ENCODE data around the gene CACNA1E. TPM values are rescaled to one million over a fixed set of nuclear protein-coding genes. Genes with fewer than 3 reads are reported as not detected.

CACNA1E gene
- total RNA-seq, 1 donor from 2014 or later: 0.52 TPM

DNA sequence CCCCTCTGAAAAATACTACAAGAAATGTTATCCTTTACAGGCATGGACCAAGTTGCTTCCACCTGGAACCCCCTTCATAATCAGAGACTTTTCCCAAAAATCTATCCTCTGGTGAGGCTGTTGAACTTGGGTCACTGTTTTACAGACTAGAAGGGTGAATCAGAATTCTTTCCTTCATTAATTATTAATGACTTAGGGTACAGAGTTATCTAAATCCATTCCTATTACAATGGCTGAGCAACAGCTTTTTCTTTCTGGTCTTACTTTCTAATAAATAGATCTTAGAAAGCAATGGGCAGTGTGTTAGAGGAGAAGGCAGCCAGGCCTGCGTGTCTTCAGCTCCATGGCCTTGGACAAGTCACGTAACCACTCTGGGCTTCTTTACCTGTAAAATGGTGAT lies 294.0 kb downstream of the CACNA1E start:
- no peak overlapping the region for H3K9ac ChIP-seq (ENCODE audit: low read depth in 1 of 3, low read length in 3 of 3)
- no peak overlapping the region for H3K27ac ChIP-seq (ENCODE audit: low read depth, low read length)
- H3K36me3 ChIP-seq (ENCODE audit: control insufficient read depth in 3 of 3, insufficient read depth in 3 of 3, low read length in 3 of 3): no peaks in the 10 kb centered on the region
- no peak overlapping the region for H3K4me3 ChIP-seq (ENCODE audit: low read length in 3 of 3)
- H3K9me3 ChIP-seq (ENCODE audit: control insufficient read depth in 3 of 3, low read length in 3 of 3): no peaks in the 10 kb centered on the region
- peaks cover 0 to 7% (median 6%) of the 10 kb centered on the region in 3 donors for H3K27me3 ChIP-seq (ENCODE audit: control insufficient read depth in 3 of 3, insufficient read depth in 3 of 3, low read length in 3 of 3)
- H3K4me1 ChIP-seq (ENCODE audit: control insufficient read depth in 3 of 3, insufficient read depth in 3 of 3, low read length in 3 of 3): no peaks in the 10 kb centered on the region

DNA sequence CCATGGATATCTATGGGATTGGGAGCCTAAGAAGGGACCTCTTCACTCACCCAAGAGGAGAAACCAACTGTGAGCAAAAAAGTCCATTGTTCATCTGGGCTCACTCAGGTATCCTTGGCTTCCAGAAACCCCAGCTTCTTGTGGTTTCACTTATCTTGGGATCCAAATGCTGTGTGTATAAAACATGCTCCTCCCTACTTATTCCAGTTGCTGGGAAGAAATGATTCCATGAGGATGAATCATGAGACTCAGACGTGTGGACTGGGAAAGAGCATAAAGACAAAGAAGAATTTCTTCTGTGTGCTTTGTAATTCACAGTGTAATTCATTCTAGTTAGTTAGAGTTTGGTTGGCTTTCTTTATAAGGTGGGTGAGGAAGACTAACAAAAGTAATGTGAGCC lies 294.5 kb downstream of the CACNA1E start:
- Histone ChIP-seq H3K36me3 (ENCODE audit: control insufficient read depth in 3 of 3, insufficient read depth in 3 of 3, low read length in 3 of 3) (no peaks in the 10 kb centered on the region), H3K27ac (ENCODE audit: low read depth, low read length) (no peak overlapping the region), H3K4me1 (ENCODE audit: control insufficient read depth in 3 of 3, insufficient read depth in 3 of 3, low read length in 3 of 3) (no peaks in the 10 kb centered on the region), H3K4me3 (ENCODE audit: low read length in 3 of 3) (no peak overlapping the region), H3K27me3 (ENCODE audit: control insufficient read depth in 3 of 3, insufficient read depth in 3 of 3, low read length in 3 of 3) (peaks cover 0 to 7% (median 6%) of the 10 kb centered on the region in 3 donors), H3K9me3 (ENCODE audit: control insufficient read depth in 3 of 3, low read length in 3 of 3) (no peaks in the 10 kb centered on the region), H3K9ac (ENCODE audit: low read depth in 1 of 3, low read length in 3 of 3) (no peak overlapping the region)

DNA sequence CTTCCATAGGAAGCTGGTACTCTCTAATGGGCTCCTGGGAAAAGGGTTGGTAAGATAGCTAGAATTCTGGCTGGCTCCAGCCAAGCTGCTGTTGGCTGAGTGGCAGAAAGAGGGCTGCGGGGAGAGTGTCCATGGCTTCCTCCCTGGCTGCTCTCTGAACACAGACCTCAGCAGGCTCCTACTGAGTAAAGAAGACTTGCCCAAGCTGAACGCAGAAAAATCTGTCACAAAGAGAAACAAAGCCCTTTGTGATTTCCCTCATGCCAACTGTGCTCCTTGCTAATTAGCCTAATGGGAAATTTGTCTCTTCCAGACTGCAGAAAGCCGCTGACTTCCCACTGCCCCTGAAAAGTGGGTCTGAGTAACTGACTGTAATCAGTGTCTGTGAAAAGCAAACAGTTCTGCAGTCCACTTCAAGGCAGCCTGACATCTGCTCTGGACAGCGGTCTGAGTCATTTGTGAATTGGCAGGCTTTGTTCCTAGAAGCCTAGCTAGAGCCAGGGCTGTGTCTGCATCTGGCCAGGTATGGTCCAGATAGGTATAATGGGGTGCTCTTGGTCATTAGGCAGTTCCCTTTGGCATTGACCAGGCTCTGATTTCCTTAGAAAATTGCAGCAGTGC lies 295.4 kb downstream of the CACNA1E start:
- Histone ChIP-seq H3K36me3 (ENCODE audit: control insufficient read depth in 3 of 3, insufficient read depth in 3 of 3, low read length in 3 of 3) (no peaks in the 10 kb centered on the region), H3K9ac (ENCODE audit: low read depth in 1 of 3, low read length in 3 of 3) (no peak overlapping the region), H3K9me3 (ENCODE audit: control insufficient read depth in 3 of 3, low read length in 3 of 3) (no peaks in the 10 kb centered on the region), H3K27ac (ENCODE audit: low read depth, low read length) (no peak overlapping the region), H3K4me3 (ENCODE audit: low read length in 3 of 3) (no peak overlapping the region), H3K4me1 (ENCODE audit: control insufficient read depth in 3 of 3, insufficient read depth in 3 of 3, low read length in 3 of 3) (no peaks in the 10 kb centered on the region), H3K27me3 (ENCODE audit: control insufficient read depth in 3 of 3, insufficient read depth in 3 of 3, low read length in 3 of 3) (peaks cover 0 to 7% (median 6%) of the 10 kb centered on the region in 3 donors)

DNA sequence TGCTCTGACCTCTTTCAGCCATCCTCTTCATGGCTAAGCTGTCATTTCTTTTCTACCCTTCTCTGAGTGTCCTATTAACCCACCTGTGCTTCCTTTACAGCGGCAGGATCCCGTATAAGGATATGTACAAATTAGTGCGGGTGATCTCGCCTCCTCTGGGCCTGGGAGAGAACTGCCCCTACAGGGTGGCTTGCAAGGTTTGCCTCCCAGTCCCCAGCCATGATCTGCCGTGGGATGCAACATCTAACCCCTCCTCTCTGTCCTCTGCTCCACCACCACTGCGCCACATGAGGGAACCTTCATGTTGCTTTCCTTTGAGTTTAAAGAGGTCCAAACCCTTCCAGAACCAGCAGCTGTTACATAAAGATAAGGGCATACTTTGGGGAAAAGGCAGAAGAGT lies 296.0 kb downstream of the CACNA1E start:
- no peak overlapping the region for H3K27ac ChIP-seq (ENCODE audit: low read depth, low read length)
- no peaks in the 10 kb centered on the region for H3K9me3 ChIP-seq (ENCODE audit: control insufficient read depth in 3 of 3, low read length in 3 of 3)
- peaks cover 0 to 7% (median 6%) of the 10 kb centered on the region in 3 donors for H3K27me3 ChIP-seq (ENCODE audit: control insufficient read depth in 3 of 3, insufficient read depth in 3 of 3, low read length in 3 of 3)
- no peak overlapping the region for H3K9ac ChIP-seq (ENCODE audit: low read depth in 1 of 3, low read length in 3 of 3)
- H3K4me1 ChIP-seq (ENCODE audit: control insufficient read depth in 3 of 3, insufficient read depth in 3 of 3, low read length in 3 of 3): no peaks in the 10 kb centered on the region
- H3K4me3 ChIP-seq (ENCODE audit: low read length in 3 of 3): no peak overlapping the region
- H3K36me3 ChIP-seq (ENCODE audit: control insufficient read depth in 3 of 3, insufficient read depth in 3 of 3, low read length in 3 of 3): no peaks in the 10 kb centered on the region

DNA sequence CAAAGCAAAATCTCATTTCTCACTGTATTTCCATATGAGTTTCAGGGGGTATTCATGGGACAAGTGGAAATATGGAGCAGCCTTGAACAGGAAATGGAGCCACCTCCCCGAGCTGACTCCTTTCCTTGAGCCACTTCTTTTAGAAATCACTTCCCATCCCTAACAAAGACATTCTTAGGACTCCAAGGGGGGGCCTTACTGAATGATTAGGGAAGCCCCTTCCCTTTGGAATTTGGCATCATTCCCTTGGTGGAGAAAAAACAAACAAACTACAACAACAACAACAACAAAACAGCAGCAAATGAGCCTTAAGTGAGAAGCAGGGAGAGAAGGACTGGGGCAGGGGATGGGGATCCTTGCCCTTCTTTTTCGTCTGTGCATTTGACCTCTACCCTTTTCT lies 299.9 kb downstream of the CACNA1E start:
- Histone ChIP-seq H3K4me3 (ENCODE audit: low read length in 3 of 3) (no peak overlapping the region), H3K27me3 (ENCODE audit: control insufficient read depth in 3 of 3, insufficient read depth in 3 of 3, low read length in 3 of 3) (peaks cover 0 to 6% (median 2%) of the 10 kb centered on the region in 3 donors), H3K27ac (ENCODE audit: low read depth, low read length) (no peak overlapping the region), H3K36me3 (ENCODE audit: control insufficient read depth in 3 of 3, insufficient read depth in 3 of 3, low read length in 3 of 3) (no peaks in the 10 kb centered on the region), H3K9me3 (ENCODE audit: control insufficient read depth in 3 of 3, low read length in 3 of 3) (no peaks in the 10 kb centered on the region), H3K4me1 (ENCODE audit: control insufficient read depth in 3 of 3, insufficient read depth in 3 of 3, low read length in 3 of 3) (no peaks in the 10 kb centered on the region), H3K9ac (ENCODE audit: low read depth in 1 of 3, low read length in 3 of 3) (no peak overlapping the region)

DNA sequence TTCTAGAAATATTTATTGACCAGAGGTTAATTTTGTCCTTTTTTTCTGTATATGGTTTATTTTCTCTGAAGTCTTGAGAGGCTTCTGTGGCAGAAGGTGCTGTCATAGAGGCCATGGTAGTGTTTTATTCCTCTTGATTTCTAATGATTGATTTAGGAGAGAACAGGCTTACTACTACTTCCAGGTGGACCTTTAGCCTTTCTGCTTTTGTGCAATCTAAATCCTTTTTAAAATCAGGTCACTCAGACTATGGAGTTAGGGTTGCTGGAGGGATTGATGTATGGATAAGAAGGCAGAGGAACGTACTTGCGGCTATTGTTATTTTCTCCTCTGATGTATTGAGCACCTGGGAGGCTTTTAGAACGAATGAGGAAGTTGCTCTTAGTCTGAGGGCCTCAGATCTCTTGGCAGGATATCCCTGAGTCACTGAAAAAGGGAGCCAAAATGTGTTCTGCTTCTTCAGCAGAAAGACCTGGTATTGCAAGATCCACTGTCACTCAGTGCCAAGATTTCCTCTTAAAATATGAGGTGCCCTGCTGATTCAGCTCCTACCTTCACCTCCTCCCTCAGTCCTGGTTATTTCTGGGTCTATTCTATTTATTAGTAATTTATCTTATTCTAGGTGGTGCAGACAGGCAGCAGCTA lies 300.8 kb downstream of the CACNA1E start:
- no peak overlapping the region for H3K4me3 ChIP-seq (ENCODE audit: low read length in 3 of 3)
- no peak overlapping the region for H3K27ac ChIP-seq (ENCODE audit: low read depth, low read length)
- no peaks in the 10 kb centered on the region for H3K4me1 ChIP-seq (ENCODE audit: control insufficient read depth in 3 of 3, insufficient read depth in 3 of 3, low read length in 3 of 3)
- H3K27me3 ChIP-seq (ENCODE audit: control insufficient read depth in 3 of 3, insufficient read depth in 3 of 3, low read length in 3 of 3): peaks cover 0 to 6% (median 0%) of the 10 kb centered on the region in 3 donors
- H3K9me3 ChIP-seq (ENCODE audit: control insufficient read depth in 3 of 3, low read length in 3 of 3): no peaks in the 10 kb centered on the region
- no peak overlapping the region for H3K9ac ChIP-seq (ENCODE audit: low read depth in 1 of 3, low read length in 3 of 3)
- no peaks in the 10 kb centered on the region for H3K36me3 ChIP-seq (ENCODE audit: control insufficient read depth in 3 of 3, insufficient read depth in 3 of 3, low read length in 3 of 3)

DNA sequence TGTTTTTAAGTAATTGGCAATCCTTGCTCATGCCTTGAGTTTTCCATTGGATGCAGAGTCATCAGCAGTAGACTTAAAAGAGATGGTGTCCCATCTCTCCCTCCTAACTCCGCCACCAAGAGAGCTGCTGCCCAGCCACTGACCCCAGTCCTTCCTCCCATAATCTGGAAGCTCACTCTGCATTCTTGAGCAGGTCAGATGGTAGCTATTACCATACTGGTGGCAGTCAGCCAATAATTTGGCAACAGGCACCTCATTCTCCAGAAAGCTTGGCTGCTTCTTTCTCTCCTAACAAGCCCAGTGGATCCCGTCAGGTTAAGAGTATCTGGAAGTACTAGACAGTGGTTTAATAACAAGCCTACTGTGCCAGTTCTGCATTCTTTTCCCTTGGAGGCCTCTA lies 306.1 kb downstream of the CACNA1E start:
- H3K27ac ChIP-seq (ENCODE audit: low read depth, low read length): no peak overlapping the region
- H3K36me3 ChIP-seq (ENCODE audit: control insufficient read depth in 3 of 3, insufficient read depth in 3 of 3, low read length in 3 of 3): no peaks in the 10 kb centered on the region
- no peak overlapping the region for H3K4me3 ChIP-seq (ENCODE audit: low read length in 3 of 3)
- peaks cover 0 to 2% (median 0%) of the 10 kb centered on the region in 3 donors for H3K4me1 ChIP-seq (ENCODE audit: control insufficient read depth in 3 of 3, insufficient read depth in 3 of 3, low read length in 3 of 3)
- no peaks in the 10 kb centered on the region for H3K9me3 ChIP-seq (ENCODE audit: control insufficient read depth in 3 of 3, low read length in 3 of 3)
- H3K27me3 ChIP-seq (ENCODE audit: control insufficient read depth in 3 of 3, insufficient read depth in 3 of 3, low read length in 3 of 3): peaks cover 0 to 11% (median 10%) of the 10 kb centered on the region in 3 donors
- H3K9ac ChIP-seq (ENCODE audit: low read depth in 1 of 3, low read length in 3 of 3): no peak overlapping the region

DNA sequence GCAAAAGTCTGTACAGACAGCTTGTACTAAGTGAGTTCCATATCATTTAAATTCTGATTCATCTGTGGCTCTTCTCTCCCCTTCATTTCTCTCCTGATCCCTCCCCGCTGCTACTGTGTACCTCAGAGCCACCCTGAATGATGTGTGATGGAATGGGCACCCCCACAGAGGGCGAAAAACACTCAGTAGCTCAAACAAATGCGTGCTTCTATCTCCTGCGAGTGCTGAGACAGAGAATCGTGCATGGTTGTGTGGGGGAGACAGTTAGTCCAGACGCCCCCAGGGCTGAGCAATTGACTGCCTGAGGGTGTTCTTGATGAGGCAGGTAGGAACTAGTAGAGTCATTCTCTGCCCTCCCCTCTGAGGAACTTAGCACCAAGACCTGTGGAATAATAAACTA lies 308.4 kb downstream of the CACNA1E start:
- Histone ChIP-seq H3K27ac (ENCODE audit: low read depth, low read length) (no peak overlapping the region), H3K27me3 (ENCODE audit: control insufficient read depth in 3 of 3, insufficient read depth in 3 of 3, low read length in 3 of 3) (peaks cover 0 to 11% (median 10%) of the 10 kb centered on the region in 3 donors), H3K36me3 (ENCODE audit: control insufficient read depth in 3 of 3, insufficient read depth in 3 of 3, low read length in 3 of 3) (no peaks in the 10 kb centered on the region), H3K4me1 (ENCODE audit: control insufficient read depth in 3 of 3, insufficient read depth in 3 of 3, low read length in 3 of 3) (peaks cover 0 to 2% (median 0%) of the 10 kb centered on the region in 3 donors), H3K9me3 (ENCODE audit: control insufficient read depth in 3 of 3, low read length in 3 of 3) (no peaks in the 10 kb centered on the region), H3K9ac (ENCODE audit: low read depth in 1 of 3, low read length in 3 of 3) (no peak overlapping the region), H3K4me3 (ENCODE audit: low read length in 3 of 3) (no peak overlapping the region)

DNA sequence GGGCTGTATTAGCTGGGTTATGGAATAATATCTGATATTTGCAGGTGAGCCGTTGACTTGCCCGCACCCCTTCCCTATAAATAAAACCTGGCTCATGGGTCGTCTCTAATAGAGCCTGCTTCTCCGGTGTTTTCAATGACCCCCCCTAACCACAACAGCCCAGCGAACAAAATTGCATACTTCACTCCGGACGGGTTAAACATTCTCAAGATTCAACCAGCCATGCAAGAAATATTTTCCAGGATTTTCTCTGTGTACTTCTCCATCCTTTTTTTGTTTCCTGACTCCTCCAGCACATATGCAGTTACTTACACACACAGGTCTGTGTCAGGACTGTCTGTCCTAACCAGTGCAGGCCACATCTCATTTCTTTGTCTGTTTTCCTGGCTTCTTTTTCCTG lies 310.5 kb downstream of the CACNA1E start:
- H3K4me3 ChIP-seq (ENCODE audit: low read length in 3 of 3): no peak overlapping the region
- H3K4me1 ChIP-seq (ENCODE audit: control insufficient read depth in 3 of 3, insufficient read depth in 3 of 3, low read length in 3 of 3): peaks cover 0 to 2% (median 0%) of the 10 kb centered on the region in 3 donors
- no peaks in the 10 kb centered on the region for H3K9me3 ChIP-seq (ENCODE audit: control insufficient read depth in 3 of 3, low read length in 3 of 3)
- peaks cover 0 to 11% (median 10%) of the 10 kb centered on the region in 3 donors for H3K27me3 ChIP-seq (ENCODE audit: control insufficient read depth in 3 of 3, insufficient read depth in 3 of 3, low read length in 3 of 3)
- no peaks in the 10 kb centered on the region for H3K36me3 ChIP-seq (ENCODE audit: control insufficient read depth in 3 of 3, insufficient read depth in 3 of 3, low read length in 3 of 3)
- H3K27ac ChIP-seq (ENCODE audit: low read depth, low read length): no peak overlapping the region
- no peak overlapping the region for H3K9ac ChIP-seq (ENCODE audit: low read depth in 1 of 3, low read length in 3 of 3)

DNA sequence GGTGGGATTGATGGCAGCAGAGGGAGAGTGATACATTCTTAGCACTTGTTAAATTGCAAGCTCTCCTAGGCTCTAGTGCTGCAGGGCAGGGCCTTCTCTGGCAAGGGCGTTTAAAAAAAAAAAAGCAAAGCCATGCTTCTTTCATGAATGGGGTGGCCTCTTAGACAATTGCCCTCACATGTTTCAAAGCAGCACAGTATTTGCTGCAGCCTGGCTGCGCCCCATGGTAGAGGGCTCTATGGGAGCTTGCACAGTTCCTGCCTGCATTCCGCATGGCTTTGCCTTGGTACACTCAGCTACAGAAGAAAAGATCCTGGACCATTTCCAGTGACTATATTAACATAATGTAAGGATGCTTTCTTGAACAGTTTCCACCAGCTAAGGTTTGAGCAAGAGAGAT lies 311.0 kb downstream of the CACNA1E start:
- H3K36me3 ChIP-seq (ENCODE audit: control insufficient read depth in 3 of 3, insufficient read depth in 3 of 3, low read length in 3 of 3): no peaks in the 10 kb centered on the region
- peaks cover 0 to 2% (median 0%) of the 10 kb centered on the region in 3 donors for H3K4me1 ChIP-seq (ENCODE audit: control insufficient read depth in 3 of 3, insufficient read depth in 3 of 3, low read length in 3 of 3)
- no peak overlapping the region for H3K4me3 ChIP-seq (ENCODE audit: low read length in 3 of 3)
- H3K27me3 ChIP-seq (ENCODE audit: control insufficient read depth in 3 of 3, insufficient read depth in 3 of 3, low read length in 3 of 3): peaks cover 0 to 11% (median 10%) of the 10 kb centered on the region in 3 donors
- no peak overlapping the region for H3K27ac ChIP-seq (ENCODE audit: low read depth, low read length)
- H3K9ac ChIP-seq (ENCODE audit: low read depth in 1 of 3, low read length in 3 of 3): no peak overlapping the region
- no peaks in the 10 kb centered on the region for H3K9me3 ChIP-seq (ENCODE audit: control insufficient read depth in 3 of 3, low read length in 3 of 3)
